HL-60/S4 (cell line): Measurements from ENCODE around the gene ZNF683.

Experiments used
- in situ Hi-C: fragments of 300-500 bp; cut with MboI; formaldehyde crosslinking; loops from 2 replicates; pipeline ENCODE4 v1.14.3; 2022; ENCODE audit warnings: low sequenced_read_pairs

The ZNF683 gene

DNA sequence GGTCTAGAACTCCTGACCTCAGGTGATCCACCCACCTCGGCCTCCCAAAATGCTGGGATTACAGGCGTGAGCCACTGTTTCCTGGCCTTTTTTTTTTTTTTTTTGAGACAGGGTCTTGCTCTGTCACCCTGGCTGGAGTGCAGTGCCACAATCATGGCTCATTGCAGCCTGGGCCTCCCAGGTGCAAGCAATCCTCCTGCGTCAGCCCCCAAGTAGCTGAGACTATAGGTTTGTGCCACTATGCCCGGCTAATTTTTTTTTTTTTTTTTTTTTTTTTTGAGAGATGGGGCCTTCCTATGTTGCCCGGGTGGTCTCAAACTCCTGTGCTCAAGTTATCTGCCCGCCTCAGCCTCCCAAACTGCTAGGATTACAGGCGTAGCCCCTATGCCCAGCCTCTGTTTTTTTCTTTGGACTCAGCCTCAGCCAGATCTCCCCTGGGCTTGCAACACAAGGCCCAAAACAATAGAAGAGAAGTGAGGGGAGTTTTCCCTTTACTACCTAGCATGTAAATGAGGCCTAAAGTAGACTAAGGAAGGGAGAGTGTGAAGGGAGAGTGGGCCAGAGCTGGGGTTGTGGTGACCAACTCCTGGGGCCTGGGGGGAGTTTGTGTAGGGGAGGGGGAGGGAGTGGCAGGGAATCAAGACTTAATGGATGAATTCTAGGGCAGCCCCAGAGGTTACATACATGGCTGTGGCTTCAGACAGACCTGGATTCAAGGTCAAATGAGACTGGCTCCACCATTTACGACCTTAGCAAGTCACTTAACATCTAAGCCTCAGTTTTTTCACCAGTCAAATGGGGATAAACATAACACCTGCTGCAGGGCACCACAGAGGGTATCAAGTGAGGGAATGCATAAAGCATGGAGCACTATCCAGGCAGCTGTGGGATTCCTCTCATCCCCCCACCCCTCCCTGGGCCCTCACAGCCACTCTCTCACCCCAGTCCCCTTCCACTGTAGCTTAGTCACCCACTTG lies 56.4 kb downstream of the ZNF683 start:
- in situ Hi-C loops = no loop called here

DNA sequence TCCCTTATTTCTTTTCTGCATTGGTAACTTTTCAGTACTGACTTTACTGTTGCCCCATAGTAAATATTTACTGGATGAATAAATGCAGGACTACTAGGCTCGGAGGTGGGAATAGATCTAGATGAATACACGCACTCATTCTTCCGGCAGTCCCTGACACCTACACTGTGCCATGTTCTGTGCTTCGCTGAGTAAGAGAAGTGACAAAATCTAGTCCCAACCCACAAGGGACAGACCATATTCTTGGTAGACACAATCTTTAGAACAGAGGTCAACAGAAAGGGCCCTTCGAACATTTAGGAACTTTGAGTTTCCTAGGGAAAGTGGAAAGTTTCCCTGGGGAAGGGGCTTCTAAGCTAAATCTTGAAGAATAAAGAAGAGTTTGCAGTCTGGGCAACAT lies 58.0 kb downstream of the ZNF683 start:
- in situ Hi-C loops = no loop called here
